Activated T-cell treated with anti-CD3 and anti-CD28 coated beads, Interleukin-2, amount 50 U/mL, for 1 hour (primary cell): ENCODE data around the gene CLSTN2.

Experiments
- DNase-seq: peaks from one replicate; pipeline ENCODE4 v3.0.0-alpha.2; 2020

CLSTN2 gene

DNA sequence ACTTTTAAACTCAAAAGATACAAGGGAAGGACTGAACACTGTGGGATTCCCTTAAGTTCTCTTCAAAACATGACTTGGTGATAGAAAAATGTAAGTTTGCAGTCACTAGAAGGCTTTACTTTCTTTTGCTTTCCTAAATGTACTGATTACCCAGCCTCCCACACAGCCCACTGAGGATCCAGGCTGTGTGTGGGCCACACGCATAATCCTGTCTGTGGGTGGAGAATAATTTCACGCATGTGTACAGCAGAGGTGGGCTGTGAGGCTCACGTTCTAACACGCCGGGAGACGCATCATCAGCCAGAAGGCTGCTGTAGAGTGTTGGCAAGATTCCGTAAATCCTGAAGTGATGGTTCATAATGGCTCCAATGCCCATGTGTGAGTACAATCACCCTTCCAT, 165.5 kb downstream of the CLSTN2 start:
- no peak for DNase-seq

DNA sequence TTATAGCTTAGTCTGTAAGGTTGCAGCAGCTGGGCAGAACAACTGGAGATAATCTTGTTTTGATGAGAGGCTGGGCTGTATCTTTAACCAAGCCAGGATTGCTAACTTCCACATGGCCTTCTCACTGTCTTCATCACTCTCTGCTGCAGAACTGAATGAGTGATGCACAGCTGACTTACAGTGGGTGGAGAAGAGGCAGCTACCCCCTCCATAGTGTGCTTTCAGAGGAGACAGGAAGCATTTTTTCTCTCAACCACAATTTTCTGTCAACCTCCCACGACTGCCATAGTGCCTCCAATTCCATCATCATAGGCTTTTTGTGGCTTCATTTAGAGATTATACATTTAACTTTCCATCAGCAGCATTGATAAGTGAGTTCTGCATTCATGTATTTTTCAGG, 168.2 kb downstream of the CLSTN2 start:
- no peak for DNase-seq

DNA sequence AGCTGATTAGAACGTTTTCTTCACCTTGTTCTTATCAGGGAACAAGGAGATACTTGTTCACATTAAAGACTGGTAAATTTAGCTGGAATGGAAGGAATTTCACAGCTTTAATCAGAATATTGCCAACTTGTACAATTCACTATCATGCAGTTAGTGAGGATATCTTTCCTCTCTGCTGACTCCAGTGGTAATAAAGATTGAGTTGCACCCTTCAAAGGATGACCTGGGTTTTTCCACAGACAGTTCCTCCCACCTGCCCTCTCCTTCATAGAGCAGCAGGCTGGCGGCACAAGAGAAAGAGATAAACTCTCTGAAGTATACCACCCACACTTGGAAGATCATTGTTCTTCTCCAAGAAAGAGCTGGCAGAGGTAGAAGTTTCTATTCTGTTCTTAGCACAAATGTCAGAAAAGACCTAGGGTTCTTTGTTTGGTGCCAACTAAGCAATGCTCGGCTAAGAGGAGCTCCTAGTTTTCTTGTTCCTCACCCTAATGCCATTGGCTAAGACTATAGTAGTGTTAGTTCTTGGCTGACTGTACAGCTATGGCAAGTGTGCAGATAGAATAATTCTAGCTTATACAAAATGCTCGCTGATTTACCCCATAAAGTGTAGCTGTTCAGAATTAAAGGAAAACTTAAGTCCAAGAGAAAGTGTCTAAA, 169.1 kb downstream of the CLSTN2 start:
- DNase-seq, result no peak

DNA sequence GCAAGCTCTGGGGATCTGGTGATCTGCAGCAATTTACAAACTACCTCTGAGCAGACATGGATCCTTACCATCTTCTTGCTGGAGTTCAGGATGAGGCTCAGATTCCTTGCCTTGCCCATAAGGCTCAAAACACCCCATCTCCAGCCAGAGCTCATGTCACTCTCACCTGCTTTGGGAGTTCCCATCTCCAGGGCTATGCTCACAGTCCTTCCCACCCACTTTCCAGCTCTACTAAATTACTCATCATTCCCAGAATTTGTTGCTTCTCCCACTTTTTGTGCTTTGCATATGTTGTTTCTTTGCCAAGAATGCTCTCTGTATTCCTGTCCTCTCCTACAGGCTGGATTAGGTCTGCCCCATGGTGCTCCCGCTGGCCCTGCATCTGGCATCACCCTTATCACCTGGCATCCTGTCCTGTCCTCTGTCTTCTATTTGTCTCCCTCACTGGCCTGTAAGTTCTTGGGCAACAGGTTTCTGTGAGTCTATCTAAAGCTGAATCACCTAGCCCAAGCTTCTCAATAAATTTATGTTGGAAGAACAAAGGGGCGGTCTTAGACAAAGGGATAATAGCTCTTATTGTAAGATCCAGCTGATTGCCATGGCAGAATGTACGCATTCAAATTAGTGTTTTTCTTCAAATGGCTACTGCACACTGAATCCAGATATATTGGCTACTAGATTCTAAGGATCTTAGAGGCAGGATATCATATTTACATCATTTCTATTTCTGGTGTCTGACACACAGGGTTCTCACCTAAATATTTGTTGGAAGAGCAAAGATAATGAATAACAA, 179.2 kb downstream of the CLSTN2 start:
- no peak for DNase-seq

DNA sequence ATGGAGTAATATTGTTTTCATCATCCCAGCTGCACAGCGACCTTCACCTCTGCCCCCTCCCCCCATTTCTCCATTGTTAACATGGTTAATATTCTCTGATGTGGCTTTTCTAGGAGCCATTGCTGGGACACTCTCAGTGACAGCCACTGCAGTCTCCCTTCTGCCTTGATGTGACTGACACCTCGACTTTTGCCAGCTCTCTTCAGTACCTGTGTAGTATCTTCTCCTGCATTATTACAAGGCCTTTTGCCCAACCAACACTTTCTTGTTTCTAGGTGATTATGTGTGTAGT, 179.8 kb downstream of the CLSTN2 start:
- no peak for DNase-seq

DNA sequence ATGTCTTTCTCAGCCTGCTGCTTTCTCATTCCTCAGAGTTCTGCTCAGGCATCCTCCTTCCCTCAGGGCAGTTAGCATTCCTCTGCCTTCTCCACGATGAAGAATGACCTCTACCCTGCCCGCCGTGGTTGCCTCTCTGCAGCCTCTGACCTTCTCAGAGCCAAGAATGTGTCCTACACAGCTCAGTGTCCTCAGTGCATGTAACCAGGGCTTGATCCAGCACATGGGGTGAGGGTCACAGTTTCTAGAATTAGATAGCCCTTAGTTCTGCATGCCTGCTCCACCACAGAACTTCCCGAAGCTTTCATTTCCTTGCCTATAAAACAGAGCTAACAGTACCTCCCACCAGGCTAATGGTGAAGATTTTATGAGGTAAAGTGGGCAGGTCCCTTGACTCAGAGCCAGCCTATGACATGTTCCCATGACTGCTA, 182.1 kb downstream of the CLSTN2 start:
- no peak for DNase-seq

DNA sequence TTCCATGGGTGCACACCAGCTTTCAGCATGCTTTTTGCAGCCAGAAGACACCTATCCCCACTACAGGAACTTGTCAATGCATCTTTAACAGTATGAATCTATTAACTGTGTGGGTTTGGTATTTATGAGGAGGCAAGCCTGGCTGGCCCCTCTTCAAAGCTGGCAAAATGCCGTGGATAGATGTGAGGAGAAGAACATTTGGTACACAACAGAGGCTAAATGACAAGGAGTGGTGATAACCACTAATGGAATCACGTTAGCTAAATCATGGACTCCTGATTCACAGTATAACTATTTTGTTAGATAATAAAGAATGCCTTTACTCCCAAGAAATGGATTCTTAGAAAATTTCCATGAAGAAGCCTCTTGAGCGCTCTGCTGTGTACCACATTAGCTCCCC, 187.2 kb downstream of the CLSTN2 start:
- DNase-seq, result no peak

DNA sequence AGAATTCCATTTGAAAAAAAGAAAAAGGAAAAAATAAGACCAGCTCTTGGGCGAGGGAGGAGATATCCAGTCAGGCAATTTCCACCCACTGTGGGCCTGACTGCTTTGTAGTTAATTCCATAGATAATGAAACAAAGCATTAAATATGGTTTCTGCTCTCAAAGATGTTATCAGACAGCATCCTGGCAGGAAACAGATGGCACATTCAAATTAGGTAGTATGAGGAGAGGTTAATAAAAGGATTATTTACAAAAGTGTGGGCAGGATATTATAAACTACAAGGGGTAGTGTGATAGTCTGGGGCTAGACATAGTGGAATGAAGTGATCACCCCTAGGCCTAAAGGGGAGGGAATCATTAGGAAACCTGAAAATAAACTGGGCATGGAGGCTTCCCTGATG, 193.2 kb downstream of the CLSTN2 start:
- no peak for DNase-seq

DNA sequence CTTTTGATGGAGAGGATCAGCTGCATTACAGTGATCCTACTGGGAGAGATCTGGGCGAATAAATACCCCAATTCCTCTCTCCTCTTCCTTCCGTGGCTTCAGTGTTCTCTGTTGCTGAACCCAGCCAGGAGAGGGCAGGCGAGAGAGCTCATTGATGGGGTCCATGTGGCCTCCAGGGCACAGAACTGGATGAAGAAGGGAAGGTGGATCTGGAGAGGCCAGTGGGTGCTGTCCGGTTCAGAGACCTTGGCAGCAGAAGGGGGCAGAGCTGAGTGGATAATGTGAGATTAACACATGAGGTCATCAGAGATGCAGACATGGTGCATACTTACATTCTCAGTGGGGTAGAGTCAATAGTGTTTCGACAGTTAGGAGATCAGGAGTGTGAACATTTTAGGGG, 193.6 kb downstream of the CLSTN2 start:
- DNase-seq, result no peak

DNA sequence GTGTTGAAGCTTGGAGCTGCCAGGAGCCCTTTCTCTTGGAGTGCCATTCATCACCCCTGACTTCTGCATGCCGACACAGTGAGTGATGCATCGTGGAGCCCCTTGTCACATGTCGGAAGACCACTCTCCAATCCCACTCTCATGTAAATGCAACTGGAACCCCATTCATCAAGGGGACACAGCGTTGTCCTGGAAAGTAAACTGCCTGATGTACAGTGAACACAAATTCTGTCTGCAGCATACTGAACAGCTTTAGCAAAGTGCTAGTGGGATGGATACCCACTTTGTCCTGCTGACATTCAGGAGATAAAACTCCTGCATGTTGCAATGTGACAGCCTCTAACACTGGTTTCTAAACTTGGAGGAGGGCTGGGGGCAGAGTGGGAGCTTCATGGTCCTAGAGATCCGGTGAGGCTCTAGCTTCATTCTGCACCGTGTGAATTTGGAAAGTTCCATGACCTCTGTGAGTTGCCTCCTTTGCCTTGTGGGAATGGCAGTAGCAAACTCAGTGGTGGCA, 194.8 kb downstream of the CLSTN2 start:
- DNase-seq, result no peak

DNA sequence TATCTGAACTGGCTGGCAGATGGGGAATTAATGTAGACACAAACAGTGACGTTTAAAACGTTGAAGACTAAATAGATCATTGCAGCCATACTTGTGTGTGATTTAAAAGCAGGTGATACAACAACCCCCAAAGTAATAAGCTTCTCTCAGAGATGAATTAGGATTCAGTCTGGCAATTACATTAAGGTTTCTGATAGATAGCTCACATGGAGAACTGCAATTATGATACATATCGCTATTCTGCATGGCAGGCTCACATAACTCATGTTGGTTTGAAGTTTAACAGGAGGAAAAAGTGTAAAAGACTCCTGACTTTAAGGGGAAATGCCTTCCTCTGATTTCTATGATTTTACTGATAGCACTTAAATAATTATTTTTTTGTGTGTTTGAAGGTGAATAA, 196.9 kb downstream of the CLSTN2 start:
- no peak for DNase-seq

DNA sequence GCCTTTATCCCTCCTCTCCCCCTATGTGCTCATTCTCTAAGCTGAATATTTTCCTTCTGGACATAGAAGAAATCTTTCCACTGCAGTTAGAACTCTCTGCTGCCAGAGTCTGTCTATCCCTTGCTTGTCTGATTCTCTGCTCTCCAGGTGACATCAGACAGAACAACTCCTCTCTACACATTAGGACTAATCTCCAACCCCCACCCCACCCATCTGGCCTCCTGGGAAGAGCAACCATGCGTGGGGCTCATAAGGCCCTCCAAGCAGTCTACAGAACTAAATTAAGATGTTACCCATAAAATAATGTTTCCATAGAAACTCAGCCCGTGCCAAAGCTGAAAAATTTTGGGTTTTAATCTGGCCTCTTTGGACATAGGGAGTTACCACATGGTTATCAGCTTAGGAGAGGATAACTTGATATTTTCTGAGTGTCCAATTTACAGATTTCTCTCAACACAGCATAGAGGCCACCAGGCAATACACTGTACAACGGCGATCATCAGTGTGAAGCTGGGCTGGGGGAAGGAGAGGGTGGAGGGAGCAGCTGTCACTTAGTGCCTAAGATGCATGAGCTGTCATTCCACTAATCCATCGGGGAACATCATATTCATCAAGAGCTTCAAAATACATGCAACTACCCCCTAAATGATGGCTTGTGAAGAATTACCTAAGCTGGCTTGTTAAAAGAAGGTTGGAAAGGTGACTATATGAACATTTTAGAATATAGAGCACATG, 199.4 kb downstream of the CLSTN2 start:
- no peak for DNase-seq

DNA sequence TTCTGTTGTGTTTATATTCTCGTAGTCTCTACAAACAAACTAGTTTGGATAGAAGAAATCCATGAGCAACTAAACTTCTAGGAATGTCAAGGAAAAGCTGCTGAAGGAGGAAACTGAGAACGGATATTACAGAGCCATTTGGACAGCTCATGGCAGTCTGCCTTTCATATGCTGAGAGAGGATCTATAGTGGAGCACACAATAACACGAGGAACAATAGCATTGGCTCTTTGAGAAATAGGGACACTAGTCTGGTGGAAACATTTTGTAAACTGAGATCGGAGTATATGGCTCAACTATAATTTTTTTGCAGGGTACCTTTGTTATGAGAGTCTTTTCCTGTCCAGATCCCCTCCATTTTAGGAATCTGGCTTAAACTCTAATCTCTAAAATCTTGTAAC, 200.5 kb downstream of the CLSTN2 start:
- DNase-seq, result no peak

DNA sequence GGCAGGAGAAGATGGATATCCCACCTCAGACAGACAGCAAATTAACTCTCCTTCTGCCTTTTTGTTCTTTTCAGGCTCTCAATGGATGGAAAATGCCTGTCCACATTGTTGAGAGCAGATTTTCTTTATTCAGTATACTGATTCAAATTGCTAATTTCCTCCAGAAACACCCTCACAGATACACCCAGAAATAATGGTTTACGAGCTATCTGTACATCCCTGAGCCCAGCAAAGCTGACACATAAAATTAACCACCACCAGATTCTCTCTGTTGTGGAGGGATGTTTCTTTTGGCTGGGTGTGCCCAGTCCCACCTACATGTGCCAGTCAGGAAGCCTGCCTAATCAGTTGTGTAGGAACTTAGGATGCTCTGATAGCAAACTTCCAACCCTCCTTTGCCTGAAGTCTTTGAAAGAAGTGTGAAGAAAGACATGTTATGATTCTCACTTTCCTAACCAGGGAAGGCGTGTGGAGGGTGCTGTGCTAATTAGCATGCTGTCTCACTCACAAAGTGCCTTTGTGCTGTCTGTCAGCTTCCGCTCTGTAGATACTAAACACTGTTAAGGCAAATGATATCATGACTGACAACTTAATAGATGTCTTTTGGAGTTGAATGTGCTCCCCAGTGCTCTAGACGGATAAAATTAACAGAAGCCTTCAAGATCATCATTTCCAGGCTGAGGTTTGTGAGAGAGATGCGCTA, 208.5 kb downstream of the CLSTN2 start:
- no peak for DNase-seq

DNA sequence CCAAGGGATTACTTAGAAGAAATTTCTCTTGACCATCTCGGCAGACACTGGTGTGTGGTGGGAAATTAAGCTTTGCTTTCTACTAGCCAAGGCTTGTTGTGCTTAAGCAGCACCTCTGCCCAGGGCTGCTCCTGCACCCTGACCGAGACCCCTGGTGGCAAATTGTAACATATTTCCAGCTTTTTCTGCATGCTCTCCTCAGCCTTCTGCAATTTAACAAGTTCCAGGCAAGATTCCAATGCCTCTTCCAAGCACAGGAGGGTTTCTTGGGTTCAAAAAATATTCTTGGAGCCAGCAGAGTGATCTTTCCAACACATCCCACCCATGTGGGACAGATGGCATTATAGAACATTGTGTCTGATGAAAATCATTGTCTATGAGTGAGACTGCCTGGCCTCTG, 210.5 kb downstream of the CLSTN2 start:
- DNase-seq, result no peak

DNA sequence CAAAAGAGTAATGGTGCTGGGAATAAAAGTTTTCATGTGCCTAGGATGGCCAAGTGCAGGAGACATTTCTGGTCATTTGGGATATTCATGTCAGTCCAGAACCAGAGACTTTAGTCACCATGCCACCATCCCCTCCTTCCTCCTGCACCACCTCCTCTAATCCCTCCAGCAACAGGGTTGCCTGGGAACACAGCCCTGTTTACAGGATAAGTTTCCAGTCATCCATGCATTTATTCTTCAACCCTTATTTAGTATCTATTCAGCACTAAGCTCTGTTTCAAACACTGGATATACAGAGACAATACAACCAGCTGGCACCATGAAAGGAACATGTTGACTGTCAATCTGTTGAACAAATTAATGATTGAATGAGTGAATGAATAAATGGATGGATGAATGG, 211.7 kb downstream of the CLSTN2 start:
- no peak for DNase-seq

DNA sequence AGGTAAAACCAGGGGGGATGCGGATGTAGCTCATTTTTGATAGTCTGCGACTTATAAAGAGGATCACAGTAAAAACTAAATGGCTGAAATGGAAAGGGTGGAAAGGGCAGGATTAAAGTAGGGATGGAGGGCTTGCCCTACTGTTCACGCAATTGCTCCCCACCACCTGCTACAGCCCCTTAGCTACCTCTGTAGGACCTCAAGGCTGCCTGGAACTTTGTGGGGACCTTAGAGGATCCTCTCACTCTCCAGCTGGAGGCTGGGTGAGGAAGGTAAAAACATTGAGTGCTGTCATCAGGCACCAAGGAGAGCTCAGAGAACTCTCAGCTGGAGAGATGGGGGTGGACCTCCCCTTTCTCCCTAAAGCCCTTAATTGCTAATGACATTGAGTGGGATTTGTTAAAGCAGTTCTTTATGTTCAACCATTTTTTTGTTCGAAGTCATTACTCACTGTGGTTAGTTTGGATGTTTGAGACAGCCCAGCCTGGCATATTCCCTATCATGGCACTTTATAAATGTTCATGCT, 213.0 kb downstream of the CLSTN2 start:
- no peak for DNase-seq

DNA sequence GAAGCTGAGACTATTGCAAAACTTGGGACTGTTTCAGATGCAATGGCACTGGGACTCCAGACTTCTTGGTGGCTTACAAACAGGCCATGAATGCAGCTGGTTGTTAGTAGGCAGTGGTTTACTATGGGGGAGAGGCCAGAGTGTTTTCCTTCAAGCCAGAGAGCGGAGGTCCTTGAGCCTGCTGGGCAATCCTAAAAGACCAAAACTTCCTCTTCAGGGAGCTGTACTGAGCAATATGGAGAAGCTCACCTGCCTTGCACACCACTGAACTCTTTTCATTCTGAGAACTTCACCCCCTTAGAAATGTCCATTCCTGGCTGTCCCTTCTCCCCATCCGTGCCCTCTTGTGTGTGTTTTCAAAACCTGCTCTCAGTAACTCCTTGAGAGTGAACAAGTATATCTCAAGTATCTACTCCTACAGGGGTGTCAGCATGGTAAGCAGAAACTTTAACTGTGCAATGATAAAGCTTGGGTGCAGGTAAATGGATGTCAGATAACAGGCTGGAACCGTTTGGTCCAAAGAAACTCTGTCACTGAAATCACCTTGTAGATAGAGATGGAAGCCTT, 213.9 kb downstream of the CLSTN2 start:
- no peak for DNase-seq

DNA sequence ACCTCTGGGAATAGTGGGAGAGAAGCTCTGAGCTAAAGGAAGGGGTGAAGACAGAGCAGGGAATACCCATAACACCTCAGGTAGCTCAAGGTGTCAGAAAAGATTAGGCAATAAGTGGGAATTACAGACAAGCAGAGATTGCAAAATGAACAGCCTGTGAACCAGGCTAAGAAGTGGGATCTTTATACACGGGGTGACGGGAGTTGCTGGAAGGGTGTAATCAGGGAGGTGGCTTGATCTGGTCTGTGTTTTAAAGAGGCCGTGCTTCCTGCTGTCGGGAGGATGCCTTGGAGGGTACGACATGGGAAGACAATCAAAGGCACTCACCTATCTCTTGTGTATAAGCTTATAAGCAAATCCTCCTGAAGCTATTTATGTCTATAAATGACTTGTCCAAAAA, 216.3 kb downstream of the CLSTN2 start:
- no peak for DNase-seq

DNA sequence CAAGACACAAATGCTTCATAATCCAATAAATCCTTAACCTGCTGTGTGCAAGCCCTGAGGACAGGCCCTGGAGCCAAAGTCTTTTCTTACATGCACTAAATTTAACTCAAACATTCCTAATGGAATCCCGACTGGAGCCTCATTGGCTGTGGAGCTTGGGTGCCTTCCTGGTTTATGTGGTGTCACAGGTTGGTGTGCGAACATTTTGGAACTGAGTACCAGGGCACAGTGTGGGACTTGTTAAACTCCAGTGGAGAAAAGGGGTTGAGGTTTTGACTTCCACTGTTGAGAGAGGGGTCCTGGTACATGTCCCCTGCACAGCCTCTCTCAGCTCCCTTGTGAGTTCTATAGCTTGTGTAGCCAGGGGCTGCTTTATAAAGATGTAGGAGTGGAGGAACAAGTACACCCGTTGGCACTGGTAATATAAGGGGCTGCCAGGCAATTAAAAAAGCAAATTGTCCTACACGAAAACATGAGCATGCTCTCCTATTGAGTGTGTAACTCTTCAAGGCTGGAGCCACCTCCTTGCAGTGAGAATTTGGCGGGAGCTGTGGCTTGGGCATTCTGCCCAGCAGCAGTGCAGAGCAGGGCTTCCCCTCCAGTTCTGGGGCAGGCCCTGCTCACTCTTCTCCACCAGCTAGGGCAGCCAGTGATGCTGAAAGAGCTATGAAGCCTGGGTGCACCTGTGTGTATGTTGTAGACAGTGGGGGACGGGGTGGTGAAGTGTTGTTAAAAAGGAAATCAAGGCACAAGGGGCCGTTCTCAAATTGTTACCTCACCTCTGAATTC, 218.1 kb downstream of the CLSTN2 start:
- no peak for DNase-seq

DNA sequence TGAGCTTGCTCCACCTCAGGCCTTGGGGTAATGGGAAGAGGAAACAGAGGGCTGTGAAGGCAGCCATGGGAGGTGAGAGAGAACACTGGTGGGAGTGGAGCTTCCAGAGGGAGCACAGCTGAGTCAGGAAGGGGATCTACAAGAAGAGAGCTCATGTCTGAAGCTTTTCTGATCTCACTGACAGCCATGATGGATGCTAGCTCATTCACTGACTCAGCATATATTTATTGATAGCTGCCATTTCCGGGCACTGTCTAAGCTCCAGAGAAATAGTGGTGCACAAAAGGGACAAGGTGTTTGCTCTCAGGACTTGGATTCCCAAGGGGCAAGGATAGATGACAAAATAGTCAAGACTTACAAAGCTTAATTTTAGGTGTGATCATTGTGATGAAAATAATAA, 218.8 kb downstream of the CLSTN2 start:
- no peak for DNase-seq

DNA sequence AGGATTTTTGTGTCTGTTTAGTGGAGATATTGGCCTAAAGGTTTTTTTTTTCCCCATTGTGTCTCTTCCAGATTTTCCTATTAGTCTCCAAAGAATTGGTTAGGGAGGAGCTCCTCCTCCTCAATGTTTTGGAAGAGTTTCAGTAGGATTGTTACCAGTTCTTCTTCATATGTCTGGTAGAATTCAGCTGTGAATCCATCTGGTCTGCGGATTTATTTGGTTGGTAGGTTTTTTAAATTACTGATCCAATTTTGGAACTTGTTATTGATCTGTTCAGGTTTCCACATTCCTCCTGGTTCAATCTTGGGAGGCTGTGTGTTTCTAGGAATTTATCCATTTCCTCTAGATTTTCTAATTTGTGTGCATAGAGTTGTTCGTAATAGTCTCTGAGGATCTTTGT, 222.2 kb downstream of the CLSTN2 start:
- DNase-seq, result no peak
